Breast epithelium (tissue), 4 donors: ENCODE data around the gene VAPB. TPM values are rescaled to one million over a fixed set of nuclear protein-coding genes. Genes with fewer than 3 reads are reported as not detected.

Experiments
- DNase-seq, 2 donors: peaks; one replicate each; pipeline ENCODE4 v3.0.0-alpha.2; 2019; ENCODE audit warnings: low spot score in 2 of 2
- H3K27ac ChIP-seq, 2 donors: fragments of 200-600 bp; sonication (generic) in 1 of 2; one replicate each; pipeline ENCODE4 v1.5.1; 2016 to 2019; ENCODE audit warnings: mild to moderate bottlenecking in 1 of 2
- H3K27me3 ChIP-seq, 2 donors: fragments of 200-600 bp; sonication (generic) in 1 of 2; one replicate each; pipeline versions ENCODE4 v1.5.1 to v1.6.0; 2017 to 2019; ENCODE audit warnings: control low read depth in 1 of 2, mild to moderate bottlenecking in 1 of 2
- H3K36me3 ChIP-seq: fragments of 200-600 bp; one replicate; pipeline ENCODE4 v1.5.1; 2019
- H3K4me1 ChIP-seq, 2 donors: fragments of 200-600 bp; sonication (generic); one replicate each; pipeline ENCODE4 v1.5.1; 2016 to 2019; ENCODE audit warnings: control low read depth in 1 of 2
- H3K4me3 ChIP-seq, 3 donors: fragments of 200-600 bp; sonication (generic); 1 replicate in 2 of 3; 2 replicates in 1 of 3; pipeline ENCODE4 v1.5.1; 2016 to 2019; ENCODE audit warnings: mild to moderate bottlenecking in 3 of 3, moderate library complexity in 2 of 3
- H3K9me3 ChIP-seq, 2 donors: fragments of 200-600 bp; sonication (generic) in 1 of 2; one replicate each; pipeline ENCODE4 v1.5.1; 2016 to 2019; ENCODE audit warnings: control low read depth in 1 of 2
- POLR2A ChIP-seq: fragments of 450-650 bp; IDR thresholded peaks from one replicate; pipeline ENCODE4 v1.6.1; 2016; ENCODE audit warnings: antibody characterized with exemption, mild to moderate bottlenecking, moderate library complexity
- POLR2AphosphoS5 ChIP-seq, 3 donors: sonication (generic); formaldehyde crosslinking; IDR thresholded peaks; one replicate each; pipeline ENCODE4 v1.6.1; 2017; ENCODE audit warnings: antibody characterized with exemption in 3 of 3
- intact Hi-C: fragments of 100-400 bp; cut with DNase I; formaldehyde crosslinking; loops from one replicate; pipeline ENCODE4 v1.15.1; 2023; ENCODE audit warnings: low total_unique reads
- total RNA-seq, 3 donors: library from RNA; depleted of rRNA; stranded (reverse); fragments of >200 nt; gene quantifications; one replicate each; pipeline ENCODE4 v1.1.0, GENCODE V29; 2016
- TF ChIP-seq, protein P1 (sequence below), 3 donors: fragments of 450-650 bp; IDR thresholded peaks; one replicate each; pipeline ENCODE4 v1.5.1; 2016 to 2017; ENCODE audit warnings: antibody characterized with exemption in 3 of 3, mild to moderate bottlenecking in 3 of 3, moderate library complexity in 3 of 3

The VAPB gene
- total RNA-seq, 3 donors from 2014 or later: 18.6 to 18.9 (median 18.7) TPM

DNA sequence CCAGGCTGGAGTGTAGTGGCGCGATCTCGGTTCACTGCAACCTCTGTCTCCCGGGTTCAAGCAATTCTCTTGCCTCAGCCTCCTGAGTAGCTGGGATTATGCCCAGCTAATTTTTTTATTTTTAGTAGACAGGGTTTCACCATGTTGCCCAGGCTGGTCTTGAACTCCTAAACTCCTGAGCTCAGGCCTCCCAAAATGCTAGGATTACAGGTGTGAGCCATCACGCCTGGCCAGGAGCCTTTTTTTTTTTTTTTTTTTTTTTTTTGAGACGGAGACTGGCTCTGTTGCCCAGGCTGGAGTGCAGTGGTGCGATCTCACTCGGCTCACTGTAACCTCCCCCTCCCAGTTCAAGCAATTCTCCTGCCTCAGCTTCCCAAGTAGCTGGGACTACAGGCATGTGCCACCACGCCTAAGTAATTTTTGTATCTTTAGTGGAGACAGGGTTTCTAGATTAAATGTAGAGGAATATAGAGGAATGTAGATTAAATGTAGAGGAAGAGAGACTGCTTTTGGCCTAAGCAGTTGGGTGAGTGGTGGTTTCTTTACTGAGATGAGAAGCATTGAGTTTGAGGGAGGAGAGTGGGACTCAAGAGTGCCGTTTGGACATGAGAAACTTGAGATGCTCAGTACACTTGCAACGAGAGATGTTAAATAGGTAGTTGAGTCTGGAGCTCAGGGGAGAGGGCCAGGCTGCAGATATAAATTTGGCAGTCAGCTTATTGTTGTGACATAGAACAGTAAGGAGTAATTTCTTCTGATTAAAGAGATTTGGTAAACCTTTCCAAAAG lies 16.7 kb downstream of the VAPB start:
- TF ChIP-seq POLR2AphosphoS5 (IDR thresholded peaks at IDR 0.05) (no peak), POLR2A (no peak)
- TF ChIP-seq, protein P1, sequence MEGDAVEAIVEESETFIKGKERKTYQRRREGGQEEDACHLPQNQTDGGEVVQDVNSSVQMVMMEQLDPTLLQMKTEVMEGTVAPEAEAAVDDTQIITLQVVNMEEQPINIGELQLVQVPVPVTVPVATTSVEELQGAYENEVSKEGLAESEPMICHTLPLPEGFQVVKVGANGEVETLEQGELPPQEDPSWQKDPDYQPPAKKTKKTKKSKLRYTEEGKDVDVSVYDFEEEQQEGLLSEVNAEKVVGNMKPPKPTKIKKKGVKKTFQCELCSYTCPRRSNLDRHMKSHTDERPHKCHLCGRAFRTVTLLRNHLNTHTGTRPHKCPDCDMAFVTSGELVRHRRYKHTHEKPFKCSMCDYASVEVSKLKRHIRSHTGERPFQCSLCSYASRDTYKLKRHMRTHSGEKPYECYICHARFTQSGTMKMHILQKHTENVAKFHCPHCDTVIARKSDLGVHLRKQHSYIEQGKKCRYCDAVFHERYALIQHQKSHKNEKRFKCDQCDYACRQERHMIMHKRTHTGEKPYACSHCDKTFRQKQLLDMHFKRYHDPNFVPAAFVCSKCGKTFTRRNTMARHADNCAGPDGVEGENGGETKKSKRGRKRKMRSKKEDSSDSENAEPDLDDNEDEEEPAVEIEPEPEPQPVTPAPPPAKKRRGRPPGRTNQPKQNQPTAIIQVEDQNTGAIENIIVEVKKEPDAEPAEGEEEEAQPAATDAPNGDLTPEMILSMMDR (IDR thresholded peaks at IDR 0.05): no peak
- H3K4me3 ChIP-seq: no peak overlapping the region
- H3K9me3 ChIP-seq: no peaks in the 10 kb centered on the region
- intact Hi-C loops: no loop called here
- H3K27ac ChIP-seq: no peak overlapping the region
- no peaks in the 10 kb centered on the region for H3K36me3 ChIP-seq
- H3K27me3 ChIP-seq: no peaks in the 10 kb centered on the region
- no peak for DNase-seq
- no peaks in the 10 kb centered on the region for H3K4me1 ChIP-seq

DNA sequence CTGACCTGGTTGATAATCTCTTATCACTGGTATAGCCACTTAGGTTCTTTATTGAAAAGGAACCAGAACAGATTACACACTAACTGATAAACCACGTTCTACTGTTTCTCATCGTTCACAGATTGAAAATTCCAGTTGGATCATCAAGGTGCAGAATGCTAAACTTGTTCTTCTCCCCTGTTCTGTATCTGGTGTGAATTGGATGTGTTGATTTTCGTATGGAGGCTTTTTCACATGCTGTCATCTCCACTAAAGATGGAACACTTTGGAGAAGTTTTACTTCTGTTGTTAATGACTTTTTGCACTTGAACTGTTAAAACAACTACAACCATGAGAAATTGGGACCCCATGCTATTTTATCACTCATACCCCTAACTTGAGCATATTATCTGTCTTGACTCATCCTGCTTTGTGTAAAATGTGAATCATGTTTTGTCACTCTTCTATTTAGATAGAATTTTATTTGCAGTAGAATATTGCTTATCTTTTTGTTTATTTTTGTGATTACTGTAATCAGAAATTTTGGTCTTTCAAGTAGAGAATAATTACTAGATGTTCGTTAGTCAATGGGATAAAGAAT lies 17.5 kb downstream of the VAPB start:
- Histone ChIP-seq H3K4me3 (no peak overlapping the region), H3K9me3 (no peaks in the 10 kb centered on the region), H3K27me3 (no peaks in the 10 kb centered on the region), H3K36me3 (no peaks in the 10 kb centered on the region), H3K27ac (no peak overlapping the region), H3K4me1 (no peaks in the 10 kb centered on the region)
- intact Hi-C loops: no loop called here
- TF ChIP-seq POLR2AphosphoS5 (IDR thresholded peaks at IDR 0.05): no peak
- TF ChIP-seq POLR2A: no peak
- TF ChIP-seq, protein P1 (IDR thresholded peaks at IDR 0.05): no peak
- no peak for DNase-seq

DNA sequence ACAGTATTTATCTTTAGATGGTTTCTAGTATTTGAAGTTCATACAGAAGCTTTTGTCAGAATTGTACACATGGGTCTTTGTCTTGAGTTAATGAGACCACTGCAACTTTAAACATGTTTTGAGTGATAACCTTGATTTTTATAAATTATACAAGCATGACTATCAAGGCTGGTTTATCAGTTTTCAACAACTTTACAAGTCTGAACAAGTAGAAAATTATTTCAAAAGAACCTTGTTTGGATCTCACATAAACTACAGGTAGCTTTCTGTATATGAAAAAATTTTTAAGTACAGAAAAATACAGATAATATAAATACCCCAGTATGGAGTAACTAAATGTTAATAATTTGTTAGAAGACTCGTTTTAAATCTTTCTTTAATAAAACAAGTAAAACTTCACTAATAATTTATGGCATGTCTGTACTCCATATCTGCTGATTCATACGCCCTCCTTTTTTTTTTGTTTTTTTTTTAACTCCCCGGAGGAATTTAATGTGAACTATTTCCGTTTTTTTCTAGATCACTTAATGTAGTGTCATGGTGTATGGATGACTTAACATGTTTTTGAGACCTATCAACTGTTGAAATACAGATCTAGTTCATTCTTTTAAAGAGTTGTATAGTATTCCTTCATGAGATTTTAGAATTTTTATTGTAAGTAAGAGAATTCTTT lies 18.3 kb downstream of the VAPB start:
- no peak for DNase-seq
- intact Hi-C loops: no loop called here
- TF ChIP-seq, protein P1 (IDR thresholded peaks at IDR 0.05): no peak
- TF ChIP-seq POLR2AphosphoS5 (IDR thresholded peaks at IDR 0.05): no peak
- TF ChIP-seq POLR2A: no peak
- Histone ChIP-seq H3K9me3 (no peaks in the 10 kb centered on the region), H3K27ac (peak overlapping the region in 1 of 2 donors; percentile 23), H3K36me3 (no peaks in the 10 kb centered on the region), H3K4me1 (no peaks in the 10 kb centered on the region), H3K27me3 (no peaks in the 10 kb centered on the region), H3K4me3 (no peak overlapping the region)

DNA sequence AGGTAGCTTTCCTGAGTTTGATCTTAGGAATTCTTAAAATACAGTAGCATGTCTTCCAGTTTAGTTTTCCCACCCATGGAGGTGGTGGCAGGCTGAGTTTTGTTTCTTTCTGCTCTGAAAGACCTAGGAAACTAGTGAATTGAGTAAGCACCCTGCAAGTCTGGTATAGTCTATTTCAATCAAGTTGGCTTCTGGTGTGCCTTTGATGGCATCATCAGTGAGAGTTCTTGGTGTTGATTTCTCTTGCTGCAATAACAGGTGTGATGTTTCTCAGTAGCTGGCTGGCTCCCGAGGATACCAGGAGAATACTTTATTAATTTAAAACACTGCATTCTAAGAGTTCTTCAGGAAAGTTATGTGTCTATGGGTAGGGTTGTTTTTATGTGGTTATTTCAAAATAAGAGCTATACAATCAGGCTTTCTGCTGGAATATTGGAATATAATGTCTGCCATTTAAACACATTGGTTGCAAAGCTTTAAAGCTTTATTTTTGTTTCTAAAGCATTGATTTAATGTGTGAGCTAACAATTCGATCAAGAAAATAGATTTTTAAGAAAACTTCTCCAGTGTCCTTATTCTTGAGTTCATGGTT lies 19.0 kb downstream of the VAPB start:
- Histone ChIP-seq H3K27ac (peak overlapping the region; percentile 8 to 23), H3K4me1 (no peaks in the 10 kb centered on the region), H3K36me3 (no peaks in the 10 kb centered on the region), H3K27me3 (no peaks in the 10 kb centered on the region), H3K9me3 (no peaks in the 10 kb centered on the region), H3K4me3 (no peak overlapping the region)
- intact Hi-C loops: no loop called here
- DNase-seq: no peak
- TF ChIP-seq, protein P1 (IDR thresholded peaks at IDR 0.05): no peak
- TF ChIP-seq POLR2AphosphoS5 (IDR thresholded peaks at IDR 0.05) (no peak), POLR2A (no peak)
